Stimulated activated memory B cell treated with anti-CD40 and anti-IgM and Interleukin-4, amounts not matched to agents 10 μg/mL and 1 μg/mL and 100 μg/mL, for 72 hours (primary cell): Measurements from ENCODE around the gene RRBP1.

ENCODE experiments used
- ATAC-seq: fragments of 150-1000 bp; cut with Tn5 transposase; 2 replicates; pipeline ENCODE4 v1.10.0; 2021
- H3K27ac Mint-ChIP-seq: one replicate; pipeline ENCODE4 v1.8.0; 2022; ENCODE audit warnings: mild to moderate bottlenecking, mixed read lengths
- H3K27me3 Mint-ChIP-seq: one replicate; pipeline ENCODE4 v1.8.0; 2022; ENCODE audit warnings: mixed read lengths
- H3K36me3 Mint-ChIP-seq: one replicate; pipeline ENCODE4 v1.8.0; 2022; ENCODE audit warnings: mixed read lengths
- H3K4me1 Mint-ChIP-seq: one replicate; pipeline ENCODE4 v1.8.0; 2022; ENCODE audit warnings: mixed read lengths
- H3K4me3 Mint-ChIP-seq: one replicate; pipeline ENCODE4 v1.8.0; 2022; ENCODE audit warnings: mild to moderate bottlenecking, moderate library complexity, mixed read lengths
- H3K9me3 Mint-ChIP-seq: one replicate; pipeline ENCODE4 v1.8.0; 2022; ENCODE audit warnings: mixed read lengths

RRBP1 gene

DNA sequence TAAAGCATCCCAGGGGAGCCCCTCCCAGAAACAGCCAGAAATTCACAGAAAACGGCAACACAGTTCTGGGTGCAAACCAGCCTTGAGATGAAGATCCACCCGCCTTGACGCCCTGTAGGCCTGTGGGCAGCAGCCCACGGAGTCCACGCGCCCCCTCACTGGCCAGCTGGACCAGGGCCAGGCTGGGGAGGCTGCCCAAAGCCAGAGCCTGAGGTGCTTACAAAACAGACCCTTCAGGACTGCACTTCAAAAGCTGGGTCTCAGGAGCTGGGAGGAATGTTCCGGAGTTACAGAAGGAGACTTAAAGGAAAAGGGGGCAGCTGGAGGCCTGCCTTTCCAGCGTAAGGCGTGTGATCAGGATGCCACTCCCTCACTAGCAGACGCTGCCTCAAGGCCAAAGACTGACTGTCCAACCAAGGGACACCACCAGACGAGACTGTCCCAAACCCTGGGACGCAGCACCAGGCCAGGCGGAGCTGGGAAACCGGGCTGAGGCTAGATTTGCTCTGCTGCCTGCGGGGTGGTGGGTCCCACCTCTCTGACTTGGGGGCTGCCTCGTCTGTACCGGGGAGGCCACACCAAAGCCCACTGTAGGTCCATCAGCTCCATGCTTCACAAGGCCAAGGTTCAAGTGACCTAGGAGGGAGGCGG, 48.1 kb downstream of the RRBP1 start:
- Mint-ChIP-seq H3K4me3 (no peak overlapping the region), H3K27me3 (no peaks in the 10 kb centered on the region), H3K4me1 (peaks cover 8% of the 10 kb centered on the region), H3K27ac (no peak overlapping the region), H3K36me3 (peaks cover 43% of the 10 kb centered on the region), H3K9me3 (no peaks in the 10 kb centered on the region)
- no peak for ATAC-seq

DNA sequence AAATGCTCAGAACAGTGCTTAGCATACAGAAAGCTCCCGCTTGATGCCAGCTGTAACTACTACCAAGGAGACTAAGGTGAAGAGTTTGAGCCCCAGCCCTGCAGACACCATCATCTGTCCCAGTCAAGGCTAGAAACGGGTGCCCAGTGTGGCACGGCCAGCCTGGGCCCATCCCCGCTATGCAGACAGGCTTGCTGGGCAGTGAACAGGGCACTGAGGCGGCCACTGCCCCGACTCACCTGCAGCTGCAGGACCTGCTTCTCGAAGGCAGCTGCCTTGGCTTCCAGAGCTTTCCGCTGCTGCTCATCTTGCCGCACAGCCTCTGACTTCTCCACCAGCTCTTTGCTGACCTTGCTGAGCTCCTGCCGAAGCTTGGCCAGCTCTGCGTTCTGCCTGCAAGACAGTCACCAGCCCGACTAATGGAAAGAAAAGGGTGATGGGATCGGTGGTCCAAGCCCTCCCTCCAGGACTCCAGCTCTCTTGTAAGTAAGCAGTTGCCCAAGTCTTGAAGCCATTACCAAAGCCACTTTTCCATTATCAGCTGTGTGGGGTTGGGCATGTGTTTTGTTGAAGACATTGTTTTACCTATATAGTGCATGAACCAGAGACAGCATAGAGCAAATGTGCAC, 48.7 kb downstream of the RRBP1 start:
- Mint-ChIP-seq H3K27me3 (no peaks in the 10 kb centered on the region), H3K27ac (no peak overlapping the region), H3K4me3 (no peak overlapping the region), H3K9me3 (no peaks in the 10 kb centered on the region), H3K4me1 (peaks cover 8% of the 10 kb centered on the region), H3K36me3 (peaks cover 47% of the 10 kb centered on the region)
- ATAC-seq = no peak

- Mint-ChIP-seq H3K27ac (no peak overlapping the region), H3K36me3 (peaks cover 51% of the 10 kb centered on the region), H3K4me3 (no peak overlapping the region), H3K27me3 (no peaks in the 10 kb centered on the region), H3K4me1 (peaks cover 8% of the 10 kb centered on the region), H3K9me3 (no peaks in the 10 kb centered on the region)
- no peak for ATAC-seq
Measured at GRCh38 chr20:17631576-17632319, 50.3 kb downstream of the RRBP1 start.

DNA sequence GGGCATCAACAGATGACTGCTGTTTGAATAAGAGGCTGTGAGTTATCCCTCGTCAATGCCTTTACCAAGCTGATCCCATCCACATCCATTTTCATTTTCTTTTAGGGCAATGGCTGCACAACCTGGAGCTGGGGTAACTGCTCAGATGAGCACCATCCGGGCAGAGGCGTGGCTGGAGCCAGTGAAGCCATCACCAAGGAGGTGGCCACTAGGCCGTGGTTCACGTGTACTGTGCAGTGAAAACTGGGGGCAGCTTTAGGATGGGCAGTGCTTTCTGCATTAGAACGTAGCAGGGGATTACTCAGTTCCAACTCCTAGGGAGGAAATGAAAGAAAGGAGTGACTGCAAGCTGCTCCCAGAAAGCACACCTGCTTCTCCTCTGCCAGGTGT, 51.2 kb downstream of the RRBP1 start:
- no peaks in the 10 kb centered on the region for H3K9me3 Mint-ChIP-seq
- H3K27me3 Mint-ChIP-seq = no peaks in the 10 kb centered on the region
- no peak for ATAC-seq
- peaks cover 8% of the 10 kb centered on the region for H3K4me1 Mint-ChIP-seq
- H3K4me3 Mint-ChIP-seq = no peak overlapping the region
- H3K27ac Mint-ChIP-seq = no peak overlapping the region
- H3K36me3 Mint-ChIP-seq = peaks cover 48% of the 10 kb centered on the region

DNA sequence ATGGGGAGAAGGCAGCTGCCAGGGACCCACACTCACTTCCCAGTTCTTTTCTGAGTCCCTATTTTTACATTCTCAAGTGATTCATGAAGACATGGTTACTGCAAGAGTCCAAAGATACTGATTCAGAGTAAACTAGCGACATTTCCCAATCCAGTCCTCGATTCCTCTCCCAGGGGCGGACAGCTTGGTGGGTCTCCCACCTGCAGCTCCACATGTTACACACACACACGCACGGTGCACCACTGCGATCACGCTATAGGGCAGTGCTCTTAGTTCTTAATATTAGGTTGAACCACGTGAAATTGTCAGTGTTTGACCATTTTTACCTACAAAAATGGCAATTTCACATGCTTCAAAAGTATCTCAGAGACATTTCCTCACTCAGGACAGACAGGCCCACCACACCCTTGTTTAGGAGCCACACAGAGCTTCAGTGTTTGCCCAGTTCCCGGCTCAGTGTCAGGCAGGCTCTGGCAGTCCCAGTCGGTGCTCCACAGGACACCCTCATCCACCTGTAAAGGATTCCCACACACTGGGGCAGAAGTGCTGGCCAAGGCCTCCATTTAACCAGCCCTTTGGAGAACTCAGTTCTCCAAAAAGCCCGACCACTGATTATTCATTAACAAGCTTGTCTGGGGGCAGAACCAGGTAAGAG, 51.8 kb downstream of the RRBP1 start:
- H3K27ac Mint-ChIP-seq = no peak overlapping the region
- peaks cover 7% of the 10 kb centered on the region for H3K4me1 Mint-ChIP-seq
- no peaks in the 10 kb centered on the region for H3K9me3 Mint-ChIP-seq
- H3K36me3 Mint-ChIP-seq = peaks cover 51% of the 10 kb centered on the region
- H3K4me3 Mint-ChIP-seq = no peak overlapping the region
- ATAC-seq = no peak
- H3K27me3 Mint-ChIP-seq = no peaks in the 10 kb centered on the region

DNA sequence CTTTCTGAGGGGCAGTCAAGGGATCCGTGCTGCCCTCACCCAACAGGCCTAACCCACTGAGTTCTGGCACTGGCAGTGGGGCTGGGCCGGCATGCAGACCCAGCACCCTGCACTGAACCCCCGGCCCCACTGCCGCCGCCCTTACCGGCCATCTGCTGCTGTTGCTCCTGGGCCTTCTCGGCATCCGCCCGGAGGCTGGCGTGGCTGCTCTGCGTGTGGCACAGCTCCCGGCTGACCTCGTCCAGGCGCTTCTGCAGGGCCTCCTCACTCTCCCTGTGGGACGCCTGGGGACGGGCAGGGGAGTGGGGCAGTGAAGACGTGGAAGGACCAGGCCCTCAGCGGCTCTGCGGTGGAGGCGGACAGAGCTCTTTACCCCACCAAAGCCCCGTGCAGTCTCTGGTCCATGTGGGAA, 52.4 kb downstream of the RRBP1 start:
- peaks cover under 1% of the 10 kb centered on the region for H3K4me1 Mint-ChIP-seq
- peaks cover 48% of the 10 kb centered on the region for H3K36me3 Mint-ChIP-seq
- no peaks in the 10 kb centered on the region for H3K27me3 Mint-ChIP-seq
- no peaks in the 10 kb centered on the region for H3K9me3 Mint-ChIP-seq
- no peak overlapping the region for H3K4me3 Mint-ChIP-seq
- no peak overlapping the region for H3K27ac Mint-ChIP-seq
- ATAC-seq = no peak

DNA sequence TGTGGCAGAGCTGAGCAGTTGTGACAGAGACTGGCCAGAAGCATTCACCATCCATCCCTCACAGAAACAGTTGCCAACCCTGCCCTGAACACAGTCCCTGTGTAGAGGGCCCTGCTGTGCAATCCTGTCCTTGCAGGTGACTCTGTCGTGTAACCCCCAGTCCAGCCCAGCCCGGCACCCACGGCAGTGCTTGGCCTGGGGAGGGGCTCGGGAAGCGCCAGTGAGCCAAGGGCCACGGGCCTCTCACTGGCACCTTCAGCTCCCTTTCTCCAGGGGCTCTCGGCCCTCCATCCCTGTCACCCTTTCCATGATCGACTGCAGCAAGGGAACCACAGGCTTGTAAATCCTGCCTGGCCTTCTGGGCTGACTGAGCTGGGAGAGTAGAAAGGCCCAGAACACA, 53.0 kb downstream of the RRBP1 start:
- Mint-ChIP-seq H3K4me3 (no peak overlapping the region), H3K4me1 (no peaks in the 10 kb centered on the region), H3K36me3 (peaks cover 45% of the 10 kb centered on the region), H3K27me3 (no peaks in the 10 kb centered on the region), H3K27ac (no peak overlapping the region), H3K9me3 (no peaks in the 10 kb centered on the region)
- ATAC-seq = no peak

DNA sequence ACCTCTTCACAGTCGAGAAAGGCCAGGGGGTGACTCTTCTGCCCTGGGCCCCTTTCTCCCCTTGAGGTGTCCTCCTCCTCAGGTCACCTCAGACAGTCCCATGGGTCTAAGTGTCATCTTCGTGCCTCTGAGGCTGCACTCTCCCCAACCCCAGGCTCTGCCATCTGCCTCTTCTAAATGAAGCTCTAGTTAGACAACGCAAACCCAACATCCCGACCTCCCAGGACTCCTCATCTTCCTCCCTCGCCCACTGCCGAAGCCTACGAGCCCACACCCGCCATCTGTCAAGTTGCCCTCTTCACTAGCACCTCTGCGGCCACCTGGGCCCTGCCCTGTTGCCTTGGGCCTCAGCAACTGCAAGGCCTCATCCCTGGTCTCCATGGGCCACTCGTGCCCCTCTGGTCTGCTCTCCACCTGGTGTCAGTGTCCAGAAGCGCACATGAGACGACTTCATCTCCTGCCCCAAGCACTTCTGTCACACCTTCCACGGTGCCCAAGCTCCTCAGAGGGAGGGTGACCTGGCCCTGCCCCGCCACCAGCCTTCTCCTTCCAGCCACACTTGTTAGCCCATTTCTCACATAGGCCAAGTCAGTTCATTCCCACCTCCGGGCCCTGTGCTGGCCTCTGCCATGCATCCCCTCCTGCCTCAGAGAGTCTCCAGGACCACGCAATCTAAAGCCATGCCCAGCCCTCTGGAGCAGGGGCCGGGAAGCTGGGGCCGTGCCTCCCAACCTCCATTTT, 53.8 kb downstream of the RRBP1 start:
- ATAC-seq = no peak
- no peak overlapping the region for H3K27ac Mint-ChIP-seq
- H3K27me3 Mint-ChIP-seq = no peaks in the 10 kb centered on the region
- no peaks in the 10 kb centered on the region for H3K4me1 Mint-ChIP-seq
- H3K36me3 Mint-ChIP-seq = peaks cover 47% of the 10 kb centered on the region
- no peak overlapping the region for H3K4me3 Mint-ChIP-seq
- H3K9me3 Mint-ChIP-seq = no peaks in the 10 kb centered on the region

GRCh38 chr20:17627101-17627955, 54.7 kb downstream of the RRBP1 start:
- no peak overlapping the region for H3K4me3 Mint-ChIP-seq
- H3K27me3 Mint-ChIP-seq = no peaks in the 10 kb centered on the region
- ATAC-seq = no peak
- H3K4me1 Mint-ChIP-seq = peaks cover 2% of the 10 kb centered on the region
- no peak overlapping the region for H3K27ac Mint-ChIP-seq
- H3K9me3 Mint-ChIP-seq = no peaks in the 10 kb centered on the region
- peaks cover 46% of the 10 kb centered on the region for H3K36me3 Mint-ChIP-seq

DNA sequence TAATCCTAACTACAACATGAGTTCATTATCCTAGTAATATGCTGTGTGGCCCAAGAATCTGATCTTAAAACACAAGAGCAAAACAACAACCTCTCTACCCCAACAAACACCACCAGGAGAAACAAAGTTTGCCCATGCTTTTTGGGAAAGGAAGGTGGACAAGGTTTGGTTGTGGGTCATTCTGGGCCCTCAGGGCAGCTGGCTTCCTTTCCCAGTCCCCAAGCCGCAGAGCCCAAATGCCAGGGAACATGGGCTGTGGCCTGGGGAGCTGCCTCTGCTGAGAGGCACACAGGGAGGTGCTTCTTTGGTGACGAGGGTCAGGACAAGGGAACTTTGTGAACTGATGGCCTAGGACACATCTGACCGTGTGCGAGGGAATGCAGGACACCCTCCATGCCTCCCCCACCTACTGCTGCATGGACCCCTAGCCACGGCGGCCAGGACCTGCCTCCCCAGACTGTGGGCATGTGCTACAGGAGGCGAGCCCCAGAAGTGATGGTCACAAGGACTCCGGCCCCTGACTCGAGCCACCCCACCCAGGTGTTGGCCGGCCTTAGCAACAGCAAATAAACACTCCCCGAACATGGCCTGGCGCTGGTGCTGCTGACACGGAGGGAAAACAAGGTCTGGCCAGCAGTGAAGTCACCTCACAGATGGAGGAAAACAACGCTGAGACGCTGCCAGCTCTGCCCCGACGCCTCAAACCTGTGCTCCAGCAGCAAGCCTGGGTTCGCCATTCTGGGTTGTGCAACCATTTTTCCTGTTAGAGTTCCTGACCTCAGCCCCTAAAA, 55.6 kb downstream of the RRBP1 start:
- peaks cover 7% of the 10 kb centered on the region for H3K4me1 Mint-ChIP-seq
- no peak overlapping the region for H3K4me3 Mint-ChIP-seq
- no peak overlapping the region for H3K27ac Mint-ChIP-seq
- no peak for ATAC-seq
- H3K27me3 Mint-ChIP-seq = no peaks in the 10 kb centered on the region
- H3K36me3 Mint-ChIP-seq = peaks cover 47% of the 10 kb centered on the region
- no peaks in the 10 kb centered on the region for H3K9me3 Mint-ChIP-seq

- no peak for ATAC-seq
- Mint-ChIP-seq H3K36me3 (peaks cover 56% of the 10 kb centered on the region), H3K4me3 (no peak overlapping the region), H3K9me3 (no peaks in the 10 kb centered on the region), H3K27me3 (no peaks in the 10 kb centered on the region), H3K4me1 (peaks cover 7% of the 10 kb centered on the region), H3K27ac (no peak overlapping the region)
Measured at GRCh38 chr20:17625246-17626051, 56.6 kb downstream of the RRBP1 start.

GRCh38 chr20:17624551-17625245, 57.3 kb downstream of the RRBP1 start:
- peaks cover 58% of the 10 kb centered on the region for H3K36me3 Mint-ChIP-seq
- no peak overlapping the region for H3K27ac Mint-ChIP-seq
- no peaks in the 10 kb centered on the region for H3K9me3 Mint-ChIP-seq
- H3K4me3 Mint-ChIP-seq = no peak overlapping the region
- ATAC-seq = no peak
- no peaks in the 10 kb centered on the region for H3K27me3 Mint-ChIP-seq
- H3K4me1 Mint-ChIP-seq = peaks cover 7% of the 10 kb centered on the region

DNA sequence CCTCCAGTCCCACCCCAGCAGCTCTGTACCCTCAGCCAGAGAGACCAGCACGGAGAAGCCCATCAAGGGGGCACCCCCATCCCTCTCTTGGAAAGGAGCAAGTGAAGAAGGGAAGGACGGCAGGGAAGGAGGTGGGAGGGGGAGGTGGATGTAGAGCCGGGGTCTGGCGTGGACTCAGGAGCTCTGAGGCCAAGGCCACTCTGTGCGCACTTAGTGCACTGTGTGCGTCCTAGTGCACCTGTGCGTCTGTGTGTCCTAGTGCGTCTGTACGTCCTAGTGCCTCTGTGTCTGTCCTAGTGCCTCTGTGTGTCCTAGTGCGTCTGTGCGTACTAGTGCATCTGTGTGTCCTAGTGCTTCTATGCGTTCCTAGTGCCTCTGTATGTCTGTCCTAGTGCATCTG, 58.0 kb downstream of the RRBP1 start:
- no peaks in the 10 kb centered on the region for H3K9me3 Mint-ChIP-seq
- no peak overlapping the region for H3K27ac Mint-ChIP-seq
- ATAC-seq = no peak
- no peaks in the 10 kb centered on the region for H3K27me3 Mint-ChIP-seq
- H3K4me3 Mint-ChIP-seq = no peak overlapping the region
- H3K36me3 Mint-ChIP-seq = peaks cover 62% of the 10 kb centered on the region
- peaks cover 7% of the 10 kb centered on the region for H3K4me1 Mint-ChIP-seq
